ENCODE data around the gene EFNA1.

EFNA1 gene

DNA sequence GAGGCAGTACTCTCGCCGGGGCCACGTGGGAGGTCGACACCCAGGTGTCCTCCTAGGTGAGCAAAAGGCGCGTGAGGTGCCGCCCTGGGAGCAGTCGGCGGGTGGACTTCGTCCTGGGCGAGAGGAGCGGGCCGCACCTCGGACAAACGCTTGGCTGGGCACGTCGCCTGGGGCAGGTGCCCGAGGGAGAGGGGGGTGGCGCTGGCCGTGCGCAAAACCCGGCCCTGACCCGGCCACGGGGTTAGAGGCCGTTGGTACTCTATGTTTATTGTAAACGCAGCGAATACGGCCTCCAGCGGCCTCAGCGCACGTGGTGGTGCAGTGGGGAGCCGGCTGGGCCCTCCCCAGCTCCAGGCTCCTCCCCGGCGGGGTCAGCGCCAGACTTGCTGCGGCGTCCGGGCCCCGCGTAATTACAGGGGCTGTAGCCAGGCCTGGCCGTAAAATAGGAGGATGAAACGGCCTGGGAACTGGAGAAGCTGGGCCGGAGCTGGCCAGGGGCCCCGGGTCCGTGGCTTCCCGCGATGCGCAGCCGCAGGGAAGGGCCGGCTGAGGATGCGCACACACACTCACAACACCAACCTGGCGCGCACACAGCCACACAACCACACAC is 1.6 kb upstream of the EFNA1 start (continued):
- 0 out of 2 replicates have a peak, but pooled peaks have one; percentile 62 for TF ChIP-seq ZNF324 (tag by site-specific recombination; IDR thresholded peaks at IDR 0.05)
- TF ChIP-seq TRIM28 (IDR thresholded peaks at IDR 0.05; ENCODE audit: borderline replicate concordance, low read length), result 0 out of 2 replicates have a peak, but pooled peaks have one; percentile 16
- TF ChIP-seq ZNF366 (tag by site-specific recombination; conservative IDR thresholded peaks at IDR 0.05), result peak; percentile 54
- TF ChIP-seq ZNF677 (tag by site-specific recombination; IDR thresholded peaks at IDR 0.05), result no peak
- TF ChIP-seq ZNF548 (tag by site-specific recombination; IDR thresholded peaks at IDR 0.05), result no peak
- TF ChIP-seq, protein P1, sequence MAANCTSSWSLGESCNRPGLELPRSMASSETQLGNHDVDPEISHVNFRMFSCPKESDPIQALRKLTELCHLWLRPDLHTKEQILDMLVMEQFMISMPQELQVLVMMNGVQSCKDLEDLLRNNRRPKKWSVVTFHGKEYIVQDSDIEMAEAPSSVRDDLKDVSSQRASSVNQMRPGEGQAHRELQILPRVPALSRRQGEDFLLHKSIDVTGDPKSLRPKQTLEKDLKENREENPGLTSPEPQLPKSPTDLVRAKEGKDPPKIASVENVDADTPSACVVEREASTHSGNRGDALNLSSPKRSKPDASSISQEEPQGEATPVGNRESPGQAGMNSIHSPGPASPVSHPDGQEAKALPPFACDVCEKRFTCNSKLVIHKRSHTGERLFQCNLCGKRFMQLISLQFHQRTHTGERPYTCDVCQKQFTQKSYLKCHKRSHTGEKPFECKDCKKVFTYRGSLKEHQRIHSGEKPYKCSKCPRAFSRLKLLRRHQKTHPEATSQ (tag by site-specific recombination; IDR thresholded peaks at IDR 0.05), result no peak; the same call in 1 of the 2 replicates
- no peak for TF ChIP-seq ZBTB21 (tag by site-specific recombination; IDR thresholded peaks at IDR 0.05)
- no peak for TF ChIP-seq ZNF660 (tag by site-specific recombination; IDR thresholded peaks at IDR 0.05)
- TF ChIP-seq ZNF404 (tag by site-specific recombination; IDR thresholded peaks at IDR 0.05), result no peak
- no peak for TF ChIP-seq SP2 (tag by site-specific recombination; IDR thresholded peaks at IDR 0.05)
- TF ChIP-seq, protein P2, sequence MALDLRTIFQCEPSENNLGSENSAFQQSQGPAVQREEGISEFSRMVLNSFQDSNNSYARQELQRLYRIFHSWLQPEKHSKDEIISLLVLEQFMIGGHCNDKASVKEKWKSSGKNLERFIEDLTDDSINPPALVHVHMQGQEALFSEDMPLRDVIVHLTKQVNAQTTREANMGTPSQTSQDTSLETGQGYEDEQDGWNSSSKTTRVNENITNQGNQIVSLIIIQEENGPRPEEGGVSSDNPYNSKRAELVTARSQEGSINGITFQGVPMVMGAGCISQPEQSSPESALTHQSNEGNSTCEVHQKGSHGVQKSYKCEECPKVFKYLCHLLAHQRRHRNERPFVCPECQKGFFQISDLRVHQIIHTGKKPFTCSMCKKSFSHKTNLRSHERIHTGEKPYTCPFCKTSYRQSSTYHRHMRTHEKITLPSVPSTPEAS (tag by site-specific recombination; IDR thresholded peaks at IDR 0.05), result no peak
- TF ChIP-seq ZNF600 (tag by site-specific recombination; IDR thresholded peaks at IDR 0.05), result peak; percentile 88; the same call in 1 of the 2 replicates
- TF ChIP-seq KLF1 (tag by site-specific recombination; IDR thresholded peaks at IDR 0.05), result no peak
- TF ChIP-seq ZNF394 (tag by site-specific recombination; IDR thresholded peaks at IDR 0.05; ENCODE audit: borderline replicate concordance), result peak; percentile 91
- TF ChIP-seq ZNF701 (tag by site-specific recombination; IDR thresholded peaks at IDR 0.05), result no peak
- TF ChIP-seq GLIS2 (tag by site-specific recombination; IDR thresholded peaks at IDR 0.05), result peak; percentile 59; the same call in 1 of the 2 replicates
- peak; percentile 21 for TF ChIP-seq SETDB1 (IDR thresholded peaks at IDR 0.05; ENCODE audit: insufficient read length, low read length)
- no peak for TF ChIP-seq ZNF37A (tag by site-specific recombination; IDR thresholded peaks at IDR 0.05)
- peak; percentile 74 for TF ChIP-seq ZFP69B (tag by site-specific recombination; IDR thresholded peaks at IDR 0.05)
- TF ChIP-seq, protein P3, sequence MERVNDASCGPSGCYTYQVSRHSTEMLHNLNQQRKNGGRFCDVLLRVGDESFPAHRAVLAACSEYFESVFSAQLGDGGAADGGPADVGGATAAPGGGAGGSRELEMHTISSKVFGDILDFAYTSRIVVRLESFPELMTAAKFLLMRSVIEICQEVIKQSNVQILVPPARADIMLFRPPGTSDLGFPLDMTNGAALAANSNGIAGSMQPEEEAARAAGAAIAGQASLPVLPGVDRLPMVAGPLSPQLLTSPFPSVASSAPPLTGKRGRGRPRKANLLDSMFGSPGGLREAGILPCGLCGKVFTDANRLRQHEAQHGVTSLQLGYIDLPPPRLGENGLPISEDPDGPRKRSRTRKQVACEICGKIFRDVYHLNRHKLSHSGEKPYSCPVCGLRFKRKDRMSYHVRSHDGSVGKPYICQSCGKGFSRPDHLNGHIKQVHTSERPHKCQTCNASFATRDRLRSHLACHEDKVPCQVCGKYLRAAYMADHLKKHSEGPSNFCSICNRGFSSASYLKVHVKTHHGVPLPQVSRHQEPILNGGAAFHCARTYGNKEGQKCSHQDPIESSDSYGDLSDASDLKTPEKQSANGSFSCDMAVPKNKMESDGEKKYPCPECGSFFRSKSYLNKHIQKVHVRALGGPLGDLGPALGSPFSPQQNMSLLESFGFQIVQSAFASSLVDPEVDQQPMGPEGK (tag by site-specific recombination; IDR thresholded peaks at IDR 0.05), result no peak
- peak; percentile 20; the same call in 1 of the 2 replicates for TF ChIP-seq ZNF561 (tag by site-specific recombination; IDR thresholded peaks at IDR 0.05; ENCODE audit: borderline replicate concordance)
- peak; percentile 65 for TF ChIP-seq ZSCAN30 (tag by site-specific recombination; IDR thresholded peaks at IDR 0.05)
- TF ChIP-seq ZNF76 (tag by site-specific recombination; IDR thresholded peaks at IDR 0.05; ENCODE audit: borderline replicate concordance, low read depth), result 0 out of 2 replicates have a peak, but pooled peaks have one; percentile 25
- TF ChIP-seq HOXC10 (CRISPR knock-in tag; IDR thresholded peaks at IDR 0.05), result no peak
- TF ChIP-seq ZNF112 (tag by site-specific recombination; IDR thresholded peaks at IDR 0.05), result no peak
- no peak for TF ChIP-seq ZNF560 (tag by site-specific recombination; IDR thresholded peaks at IDR 0.05; ENCODE audit: borderline replicate concordance)
- TF ChIP-seq ZXDB (tag by site-specific recombination; IDR thresholded peaks at IDR 0.05), result peak; percentile 53; the same call in 1 of the 2 replicates
- no peak for TF ChIP-seq ZNF175 (tag by site-specific recombination; IDR thresholded peaks at IDR 0.05)
- TF ChIP-seq, protein P4, sequence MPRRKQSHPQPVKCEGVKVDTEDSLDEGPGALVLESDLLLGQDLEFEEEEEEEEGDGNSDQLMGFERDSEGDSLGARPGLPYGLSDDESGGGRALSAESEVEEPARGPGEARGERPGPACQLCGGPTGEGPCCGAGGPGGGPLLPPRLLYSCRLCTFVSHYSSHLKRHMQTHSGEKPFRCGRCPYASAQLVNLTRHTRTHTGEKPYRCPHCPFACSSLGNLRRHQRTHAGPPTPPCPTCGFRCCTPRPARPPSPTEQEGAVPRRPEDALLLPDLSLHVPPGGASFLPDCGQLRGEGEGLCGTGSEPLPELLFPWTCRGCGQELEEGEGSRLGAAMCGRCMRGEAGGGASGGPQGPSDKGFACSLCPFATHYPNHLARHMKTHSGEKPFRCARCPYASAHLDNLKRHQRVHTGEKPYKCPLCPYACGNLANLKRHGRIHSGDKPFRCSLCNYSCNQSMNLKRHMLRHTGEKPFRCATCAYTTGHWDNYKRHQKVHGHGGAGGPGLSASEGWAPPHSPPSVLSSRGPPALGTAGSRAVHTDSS (tag by site-specific recombination; IDR thresholded peaks at IDR 0.05), result no peak
- TF ChIP-seq, protein P5, sequence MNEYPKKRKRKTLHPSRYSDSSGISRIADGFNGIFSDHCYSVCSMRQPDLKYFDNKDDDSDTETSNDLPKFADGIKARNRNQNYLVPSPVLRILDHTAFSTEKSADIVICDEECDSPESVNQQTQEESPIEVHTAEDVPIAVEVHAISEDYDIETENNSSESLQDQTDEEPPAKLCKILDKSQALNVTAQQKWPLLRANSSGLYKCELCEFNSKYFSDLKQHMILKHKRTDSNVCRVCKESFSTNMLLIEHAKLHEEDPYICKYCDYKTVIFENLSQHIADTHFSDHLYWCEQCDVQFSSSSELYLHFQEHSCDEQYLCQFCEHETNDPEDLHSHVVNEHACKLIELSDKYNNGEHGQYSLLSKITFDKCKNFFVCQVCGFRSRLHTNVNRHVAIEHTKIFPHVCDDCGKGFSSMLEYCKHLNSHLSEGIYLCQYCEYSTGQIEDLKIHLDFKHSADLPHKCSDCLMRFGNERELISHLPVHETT (tag by site-specific recombination; IDR thresholded peaks at IDR 0.05), result peak; percentile 74; the same call in 1 of the 2 replicates
- no peak for TF ChIP-seq ZNF23 (tag by site-specific recombination; IDR thresholded peaks at IDR 0.05; ENCODE audit: borderline replicate concordance)
- TF ChIP-seq SCRT1 (tag by site-specific recombination; IDR thresholded peaks at IDR 0.05; ENCODE audit: borderline replicate concordance), result no peak
- TF ChIP-seq ZNF624 (tag by site-specific recombination; IDR thresholded peaks at IDR 0.05), result no peak
- no peak for TF ChIP-seq ZNF785 (tag by site-specific recombination; IDR thresholded peaks at IDR 0.05)
- peak; percentile 91 for TF ChIP-seq ZNF501 (tag by site-specific recombination; IDR thresholded peaks at IDR 0.05)

Data from HEK293 (cell line).